Measurements from ENCODE around the gene NAB2. TPM values are rescaled to one million over a fixed set of nuclear protein-coding genes. Genes with fewer than 3 reads are reported as not detected.

NAB2 gene
- 34.8 TPM for total RNA-seq
- 10 to 100 TPM; 30.6 to 42.8 (median 35.2) TPM for polyA plus RNA-seq (ENCODE audit: insufficient read depth in 1 of 8, insufficient read length in 8 of 8, low replicate concordance in 1 of 8)
- long read RNA-seq, donor 1, partial matches to known transcripts, result 0 of 2 reads
- long read RNA-seq, donor 1, other reads (novel, unspliced or antisense), result 0 of 2 reads
- long read RNA-seq, donor 2, result 0 reads
- long read RNA-seq, donor 3, transcript NAB2-201 (7 exons, 2,711 nt), result major isoform, 16 of 50 reads
- long read RNA-seq, donor 3, partial matches to known transcripts, result 24 of 50 reads
- long read RNA-seq, donor 3, other reads (novel, unspliced or antisense), result 9 of 50 reads
- long read RNA-seq, donor 4, partial matches to known transcripts, result 0 of 2 reads
- long read RNA-seq, donor 4, other reads (novel, unspliced or antisense), result 0 of 2 reads
- long read RNA-seq, donor 5, transcript NAB2-201 (7 exons, 2,711 nt), result major isoform, 7 of 71 reads
- long read RNA-seq, donor 5, partial matches to known transcripts, result 64 of 71 reads
- long read RNA-seq, donor 5, other reads (novel, unspliced or antisense), result 0 of 71 reads
- long read RNA-seq, donor 6, transcript NAB2-201 (7 exons, 2,711 nt), result major isoform, 8 of 26 reads
- long read RNA-seq, donor 6, partial matches to known transcripts, result 16 of 26 reads
- long read RNA-seq, donor 6, other reads (novel, unspliced or antisense), result 0 of 26 reads
- long read RNA-seq, donor 7, transcript NAB2-201 (7 exons, 2,711 nt), result major isoform, 5 of 6 reads
- long read RNA-seq, donor 7, partial matches to known transcripts, result 0 of 6 reads
- long read RNA-seq, donor 7, other reads (novel, unspliced or antisense), result 0 of 6 reads
- long read RNA-seq, donor 8, partial matches to known transcripts, result 0 of 2 reads
- long read RNA-seq, donor 8, other reads (novel, unspliced or antisense), result 0 of 2 reads
- long read RNA-seq, donor 9, partial matches to known transcripts, result 6 of 7 reads
- long read RNA-seq, donor 9, other reads (novel, unspliced or antisense), result 0 of 7 reads
- long read RNA-seq, donor 10, partial matches to known transcripts, result 5 of 7 reads
- long read RNA-seq, donor 10, other reads (novel, unspliced or antisense), result 0 of 7 reads
- long read RNA-seq, donor 11, partial matches to known transcripts, result 35 of 38 reads
- long read RNA-seq, donor 11, other reads (novel, unspliced or antisense), result 0 of 38 reads

GRCh38 chr12:57088354-57089270 is at the start of gene NAB2:
TSS of gene NAB2 (plus strand) at chr12:57089114. CDS start at chr12:57089272, 158 bp downstream.
- DNase-seq, result peak; percentile 98
- Histone ChIP-seq H3K27me3 (ENCODE audit: control insufficient read depth, insufficient read depth, low read length) (no peaks in the 10 kb centered on the region), H3K36me3 (ENCODE audit: control insufficient read depth, insufficient read depth, low read length) (peaks cover 33% of the 10 kb centered on the region), H3K9me3 (replicated peaks; ENCODE audit: control insufficient read depth, low read depth, low read length) (no peaks in the 10 kb centered on the region), H3K4me1 (ENCODE audit: control insufficient read depth, insufficient read depth, low read length) (peaks cover 54% of the 10 kb centered on the region), H3K27ac (ENCODE audit: low read length) (peak within 1 kb of the TSS; percentile 99), H3K4me3 (ENCODE audit: low read length) (peak within 1 kb of the TSS; percentile 74)
- 0% methylated on average over 60 of the region's 91 CpGs for WGBS (ENCODE audit: insufficient coverage)

- WGBS (ENCODE audit: insufficient coverage), result no CpG with 5 or more reads among the region's 4 CpGs
Measured at GRCh38 chr12:57040211-57040610, 48.7 kb upstream of the NAB2 start.

DNA sequence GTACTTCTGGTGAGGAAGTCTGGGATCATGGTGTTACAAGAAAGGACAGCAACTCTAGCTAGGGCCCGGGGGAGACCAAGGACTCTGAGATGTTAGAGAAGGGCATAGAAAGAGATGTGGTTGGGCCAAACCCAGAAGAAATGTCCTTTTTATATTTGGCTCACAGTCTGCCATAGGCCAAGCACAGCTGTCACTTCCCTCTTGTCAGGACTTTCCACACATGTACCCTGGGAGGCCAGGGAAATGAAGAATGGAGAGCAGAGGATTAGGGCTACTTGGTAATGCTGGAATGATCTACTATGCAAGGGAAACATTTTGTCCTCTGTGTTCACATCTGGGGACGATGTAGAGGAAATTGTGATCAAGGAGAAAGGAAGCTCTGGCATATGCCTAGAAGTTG is 48.2 kb upstream of the NAB2 start:
- H3K4me1 ChIP-seq (ENCODE audit: control insufficient read depth, insufficient read depth, low read length), result peaks cover 8% of the 10 kb centered on the region
- 14% methylated on average over 1 of the region's 2 CpGs for WGBS (ENCODE audit: insufficient coverage)
- no peaks in the 10 kb centered on the region for H3K36me3 ChIP-seq (ENCODE audit: control insufficient read depth, insufficient read depth, low read length)
- H3K4me3 ChIP-seq (ENCODE audit: low read length), result no peak overlapping the region
- no peaks in the 10 kb centered on the region for H3K9me3 ChIP-seq (replicated peaks; ENCODE audit: control insufficient read depth, low read depth, low read length)
- H3K27me3 ChIP-seq (ENCODE audit: control insufficient read depth, insufficient read depth, low read length), result peaks cover 2% of the 10 kb centered on the region
- DNase-seq, result no peak
- no peak overlapping the region for H3K27ac ChIP-seq (ENCODE audit: low read length)

More at GRCh38 chr12:57040211-57040610, 48.7 kb upstream of the NAB2 start:
- Histone ChIP-seq H3K27ac (ENCODE audit: low read length) (no peak overlapping the region), H3K4me3 (ENCODE audit: low read length) (no peak overlapping the region), H3K27me3 (ENCODE audit: control insufficient read depth, insufficient read depth, low read length) (peaks cover 2% of the 10 kb centered on the region), H3K36me3 (ENCODE audit: control insufficient read depth, insufficient read depth, low read length) (no peaks in the 10 kb centered on the region), H3K9me3 (replicated peaks; ENCODE audit: control insufficient read depth, low read depth, low read length) (no peaks in the 10 kb centered on the region), H3K4me1 (ENCODE audit: control insufficient read depth, insufficient read depth, low read length) (peaks cover 8% of the 10 kb centered on the region)
- no peak for DNase-seq

DNA sequence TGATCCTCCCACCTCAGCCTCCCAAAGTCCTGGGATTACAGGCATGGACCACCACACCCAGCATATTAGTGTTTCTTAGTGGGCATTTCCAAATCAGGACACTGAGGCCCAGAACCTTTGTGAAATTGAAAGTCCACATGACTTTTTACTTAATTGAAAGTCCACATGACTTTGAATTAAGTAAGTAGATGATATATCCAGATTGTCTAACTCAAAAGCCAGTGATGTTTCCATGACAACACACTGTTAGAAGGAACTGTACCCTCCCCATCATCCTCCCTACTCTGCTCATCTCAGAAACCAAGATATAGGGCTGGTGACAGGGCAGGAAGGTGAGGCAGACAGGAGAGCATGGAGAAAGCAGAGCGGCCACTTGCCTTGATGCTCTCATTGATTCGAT is 46.2 kb upstream of the NAB2 start:
- H3K36me3 ChIP-seq (ENCODE audit: control insufficient read depth, insufficient read depth, low read length), result no peaks in the 10 kb centered on the region
- no peak overlapping the region for H3K4me3 ChIP-seq (ENCODE audit: low read length)
- DNase-seq, result peak; percentile 68
- no peak overlapping the region for H3K27ac ChIP-seq (ENCODE audit: low read length)
- WGBS (ENCODE audit: insufficient coverage), result 75% methylated on average over 2 of the region's 2 CpGs
- H3K27me3 ChIP-seq (ENCODE audit: control insufficient read depth, insufficient read depth, low read length), result peaks cover under 1% of the 10 kb centered on the region
- H3K4me1 ChIP-seq (ENCODE audit: control insufficient read depth, insufficient read depth, low read length), result peaks cover 23% of the 10 kb centered on the region
- no peaks in the 10 kb centered on the region for H3K9me3 ChIP-seq (replicated peaks; ENCODE audit: control insufficient read depth, low read depth, low read length)

DNA sequence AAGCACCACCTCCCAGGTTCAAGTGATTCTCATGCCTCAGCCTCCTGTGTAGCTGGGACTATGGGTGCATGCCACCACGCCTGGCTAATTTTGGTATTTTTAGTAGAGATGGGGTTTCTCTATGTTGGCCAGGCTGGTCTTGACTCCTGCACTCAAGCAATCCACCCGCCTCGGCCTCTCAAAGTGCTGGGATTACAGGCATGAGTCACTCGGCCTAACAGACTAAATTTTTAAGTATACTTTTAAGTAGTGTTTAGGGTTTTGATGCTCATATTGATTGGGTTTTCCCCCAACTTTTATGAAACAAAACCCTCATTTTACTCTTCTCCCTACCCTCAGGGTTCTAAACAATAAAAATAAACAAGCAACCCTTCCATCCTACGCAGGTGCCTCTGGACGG is 44.4 kb upstream of the NAB2 start:
- Histone ChIP-seq H3K4me1 (ENCODE audit: control insufficient read depth, insufficient read depth, low read length) (peaks cover 24% of the 10 kb centered on the region), H3K27ac (ENCODE audit: low read length) (no peak overlapping the region), H3K4me3 (ENCODE audit: low read length) (no peak overlapping the region), H3K36me3 (ENCODE audit: control insufficient read depth, insufficient read depth, low read length) (no peaks in the 10 kb centered on the region), H3K27me3 (ENCODE audit: control insufficient read depth, insufficient read depth, low read length) (peaks cover 2% of the 10 kb centered on the region), H3K9me3 (replicated peaks; ENCODE audit: control insufficient read depth, low read depth, low read length) (no peaks in the 10 kb centered on the region)
- WGBS (ENCODE audit: insufficient coverage), result no CpG with 5 or more reads among the region's 6 CpGs
- no peak for DNase-seq

- Histone ChIP-seq H3K9me3 (replicated peaks; ENCODE audit: control insufficient read depth, low read depth, low read length) (no peaks in the 10 kb centered on the region), H3K4me3 (ENCODE audit: low read length) (no peak overlapping the region), H3K27me3 (ENCODE audit: control insufficient read depth, insufficient read depth, low read length) (peaks cover 2% of the 10 kb centered on the region), H3K36me3 (ENCODE audit: control insufficient read depth, insufficient read depth, low read length) (no peaks in the 10 kb centered on the region), H3K4me1 (ENCODE audit: control insufficient read depth, insufficient read depth, low read length) (peaks cover 24% of the 10 kb centered on the region), H3K27ac (ENCODE audit: low read length) (no peak overlapping the region)
- 60% methylated on average over 1 of the region's 3 CpGs for WGBS (ENCODE audit: insufficient coverage)
- DNase-seq, result no peak
Measured at GRCh38 chr12:57044889-57045288, 44.0 kb upstream of the NAB2 start.

DNA sequence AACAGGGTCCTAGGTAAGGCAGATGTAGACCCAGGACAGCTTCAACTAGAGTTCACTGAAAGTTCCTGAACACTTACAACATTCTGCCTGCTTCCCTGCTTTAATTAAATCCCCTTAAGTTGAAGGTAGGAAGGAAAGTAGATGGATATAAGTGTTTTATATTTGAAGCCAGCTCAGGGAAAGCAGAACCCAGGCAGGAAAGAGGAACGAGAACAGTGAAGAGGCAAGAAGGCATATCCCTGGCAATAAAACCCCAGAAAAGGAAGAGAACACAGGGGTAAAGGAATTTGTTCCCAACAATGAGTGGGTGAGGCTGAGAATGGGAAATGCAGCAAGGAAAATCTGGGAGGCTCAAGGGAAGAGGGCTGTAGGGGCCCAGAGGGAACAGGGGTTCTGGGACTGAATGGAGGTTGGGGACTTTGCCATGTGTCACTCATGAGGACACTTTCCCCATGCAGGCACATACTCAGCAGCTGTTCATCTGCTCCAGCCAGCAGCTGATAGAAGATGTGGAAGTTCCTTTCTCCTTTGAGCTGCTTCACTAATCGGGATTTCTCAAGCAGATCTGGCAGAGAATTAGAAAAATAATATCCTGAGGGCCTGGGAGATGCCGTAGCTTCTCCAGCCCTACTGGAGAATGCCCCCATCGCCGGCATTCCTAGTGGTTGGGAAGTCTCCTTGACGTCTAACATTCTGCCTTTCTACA is 42.7 kb upstream of the NAB2 start:
- H3K4me1 ChIP-seq (ENCODE audit: control insufficient read depth, insufficient read depth, low read length), result peaks cover 17% of the 10 kb centered on the region
- WGBS (ENCODE audit: insufficient coverage), result 15% methylated on average over 1 of the region's 6 CpGs
- peak; percentile 30 for DNase-seq
- H3K27ac ChIP-seq (ENCODE audit: low read length), result no peak overlapping the region
- H3K4me3 ChIP-seq (ENCODE audit: low read length), result no peak overlapping the region
- H3K27me3 ChIP-seq (ENCODE audit: control insufficient read depth, insufficient read depth, low read length), result peaks cover 2% of the 10 kb centered on the region
- H3K9me3 ChIP-seq (replicated peaks; ENCODE audit: control insufficient read depth, low read depth, low read length), result no peaks in the 10 kb centered on the region
- no peaks in the 10 kb centered on the region for H3K36me3 ChIP-seq (ENCODE audit: control insufficient read depth, insufficient read depth, low read length)

- WGBS (ENCODE audit: insufficient coverage), result 76% methylated on average over 4 of the region's 10 CpGs
- Histone ChIP-seq H3K27me3 (ENCODE audit: control insufficient read depth, insufficient read depth, low read length) (peaks cover 2% of the 10 kb centered on the region), H3K36me3 (ENCODE audit: control insufficient read depth, insufficient read depth, low read length) (no peaks in the 10 kb centered on the region), H3K4me1 (ENCODE audit: control insufficient read depth, insufficient read depth, low read length) (peaks cover 16% of the 10 kb centered on the region), H3K9me3 (replicated peaks; ENCODE audit: control insufficient read depth, low read depth, low read length) (no peaks in the 10 kb centered on the region), H3K27ac (ENCODE audit: low read length) (no peak overlapping the region), H3K4me3 (ENCODE audit: low read length) (no peak overlapping the region)
- peak; percentile 29 for DNase-seq
Measured at GRCh38 chr12:57046947-57047890, 41.7 kb upstream of the NAB2 start.

Data from muscle of leg (tissue), 16 donors.